GM23248 (cell line): ENCODE data around the gene RTL10. TPM values are rescaled to one million over a fixed set of nuclear protein-coding genes. Genes with fewer than 3 reads are reported as not detected.

Experiments used
- DNase-seq: peaks from one replicate; pipeline ENCODE4 v3.0.0-alpha.2; 2015
- H2AFZ ChIP-seq: fragments of 200-600 bp; sonication (generic); 2 replicates; pipeline ENCODE4 v1.6.1; 2016; ENCODE audit warnings: antibody characterized with exemption
- H3F3A ChIP-seq: fragments of 200-600 bp; sonication (generic); 2 replicates; pipeline ENCODE4 v1.6.1; 2016; ENCODE audit warnings: mild to moderate bottlenecking, antibody characterized with exemption, mixed run types; ENCODE audit not compliant: insufficient read depth
- H3K27ac ChIP-seq: fragments of 200-600 bp; sonication (generic); 2 replicates; pipeline ENCODE4 v1.5.1; 2016; ENCODE audit warnings: mild to moderate bottlenecking
- H3K27me3 ChIP-seq: fragments of 200-600 bp; sonication (generic); replicated peaks from 2 replicates; pipeline ENCODE4 v1.6.1; 2016; ENCODE audit warnings: mild to moderate bottlenecking; ENCODE audit not compliant: insufficient read depth
- H3K36me3 ChIP-seq: fragments of 200-600 bp; sonication (generic); 2 replicates; pipeline ENCODE4 v1.6.1; 2016; ENCODE audit warnings: low read depth, mild to moderate bottlenecking
- H3K4me1 ChIP-seq: fragments of 200-600 bp; sonication (generic); 2 replicates; pipeline ENCODE4 v1.6.1; 2016; ENCODE audit warnings: mild to moderate bottlenecking; ENCODE audit not compliant: insufficient read depth
- H3K4me2 ChIP-seq: fragments of 200-600 bp; sonication (generic); one replicate; pipeline ENCODE4 v1.6.1; 2016; ENCODE audit warnings: mild to moderate bottlenecking; ENCODE audit not compliant: unreplicated experiment
- H3K4me3 ChIP-seq: fragments of 200-600 bp; sonication (generic); 2 replicates; pipeline ENCODE4 v1.5.1; 2016; ENCODE audit warnings: mild to moderate bottlenecking
- H3K79me2 ChIP-seq: fragments of 200-600 bp; sonication (generic); 2 replicates; pipeline ENCODE4 v1.6.1; 2016; ENCODE audit warnings: mild to moderate bottlenecking; ENCODE audit not compliant: insufficient read depth
- H3K9ac ChIP-seq: fragments of 200-600 bp; sonication (generic); 2 replicates; pipeline ENCODE4 v1.6.1; 2016; ENCODE audit warnings: mild to moderate bottlenecking
- H3K9me2 ChIP-seq: fragments of 200-600 bp; sonication (generic); 2 replicates; pipeline ENCODE4 v1.6.1; 2016; ENCODE audit warnings: mixed run types, mild to moderate bottlenecking, moderate library complexity; ENCODE audit not compliant: insufficient read depth
- H3K9me3 ChIP-seq: fragments of 200-600 bp; sonication (generic); one replicate; pipeline ENCODE4 v1.6.1; 2017; ENCODE audit warnings: low read depth
- H4K20me1 ChIP-seq: fragments of 200-600 bp; sonication (generic); 2 replicates; pipeline ENCODE4 v1.6.0; 2016; ENCODE audit not compliant: insufficient read depth
- EZH2 ChIP-seq: fragments of 200-600 bp; sonication (generic); IDR thresholded peaks from 2 replicates; pipeline ENCODE4 v1.6.1; 2018; ENCODE audit warnings: antibody characterized with exemption, mild to moderate bottlenecking; ENCODE audit not compliant: insufficient read depth, poor library complexity, severe bottlenecking
- EZH2phosphoT487 ChIP-seq: fragments of 200-600 bp; sonication (generic); IDR thresholded peaks from 2 replicates; pipeline ENCODE4 v1.6.1; 2018; ENCODE audit warnings: antibody characterized with exemption, moderate library complexity, mild to moderate bottlenecking, low read depth; ENCODE audit not compliant: insufficient read depth
- WGBS, 2 experiments: methylation state at CpG; one replicate each; pipeline ENCODE4 v1.1.6; 2015 to 2017; ENCODE audit warnings: low lambda C conversion rate in 2 of 2, low coverage in 1 of 2; ENCODE audit errors: missing lambda C conversion rate in 2 of 2; 5-methylcytosine and 5-hydroxymethylcytosine counted together
- in situ Hi-C: fragments of 300-500 bp; cut with MboI; formaldehyde crosslinking; loops from 2 replicates; pipeline ENCODE4 v1.15.0; 2020
- polyA plus RNA-seq: library from polyadenylated mRNA; unstranded; fragments of >200 nt; fragmentation: Nextera tagmentation; extraction: Ambion mirVana; gene quantifications from 2 replicates; pipeline ENCODE4 v1.2.1, GENCODE V29; 2016
- total RNA-seq: library from RNA; depleted of rRNA; stranded (reverse); fragments of >200 nt; shearing (Covaris generic); gene quantifications from 2 replicates; pipeline ENCODE4 v1.2.3, GENCODE V29; 2014

RTL10 gene
- total and polyA plus RNA-seq, 2 experiments from 2014 or later, result 14.2 to 23.8 TPM

DNA sequence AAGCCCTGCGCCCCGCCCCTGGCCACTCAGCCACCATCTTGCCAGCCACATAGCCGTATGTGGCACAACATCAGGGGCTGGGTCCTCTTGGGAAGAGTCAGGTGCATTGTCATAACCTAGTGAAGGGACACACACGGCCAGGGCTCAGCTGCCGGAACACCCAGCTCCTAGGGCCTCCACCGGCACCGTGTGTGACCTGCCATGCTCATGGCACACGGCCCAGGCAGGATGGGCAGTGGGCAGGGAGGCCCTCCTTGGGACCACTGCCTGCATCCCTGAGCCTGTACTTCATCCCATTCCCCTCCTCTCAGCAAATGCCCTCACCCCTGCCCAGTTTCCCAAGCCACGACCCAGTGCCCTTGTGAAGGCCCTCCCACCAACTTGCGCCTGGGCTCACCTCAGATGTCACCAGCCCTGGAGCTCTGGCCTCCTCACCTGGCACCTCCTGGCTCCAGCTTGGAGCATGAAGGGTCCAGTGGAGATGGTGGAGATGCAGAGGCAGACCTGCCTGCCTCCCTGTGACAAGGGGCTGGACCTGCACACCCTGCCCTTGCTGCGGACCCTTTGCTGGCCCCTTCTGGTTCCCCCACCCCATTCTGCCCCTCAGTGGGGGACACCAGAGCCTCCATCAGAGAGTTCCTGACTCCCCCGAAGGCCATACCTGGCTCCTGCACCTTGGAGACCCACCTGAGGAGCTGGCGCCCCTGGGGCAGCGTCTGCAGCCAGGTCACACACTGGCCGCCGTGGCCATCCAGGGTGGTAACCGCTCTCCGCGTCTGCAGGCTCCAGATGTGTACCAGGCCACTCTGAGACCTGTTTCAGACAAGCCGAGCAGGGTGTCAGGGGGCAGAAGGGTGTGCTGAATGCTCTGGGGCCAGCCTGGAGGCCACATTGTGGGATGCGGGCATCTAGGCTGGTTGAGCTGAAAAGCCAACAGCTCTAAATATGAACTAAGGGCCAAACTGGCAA lies 34.5 kb downstream of the RTL10 start:
- in situ Hi-C loops, result no loop called here
- H2AFZ ChIP-seq, result no peak overlapping the region
- H3F3A ChIP-seq, result no peaks in the 10 kb centered on the region
- 0 out of 2 replicates have a peak, but pooled peaks cover under 1% of the 10 kb centered on the region for H3K79me2 ChIP-seq
- H3K4me3 ChIP-seq, result no peak overlapping the region
- WGBS, 2 experiments, result 93 to 95% methylated on average over 20 to 21 of the region's 21 CpGs
- H3K27me3 ChIP-seq, result no peaks in the 10 kb centered on the region
- no peaks in the 10 kb centered on the region for H3K36me3 ChIP-seq
- no peak for DNase-seq
- no peak overlapping the region for H3K27ac ChIP-seq
- no peaks in the 10 kb centered on the region for H3K9me2 ChIP-seq
- H4K20me1 ChIP-seq, result no peaks in the 10 kb centered on the region
- H3K4me1 ChIP-seq, result no peaks in the 10 kb centered on the region
- H3K4me2 ChIP-seq, result no peak overlapping the region
- no peaks in the 10 kb centered on the region for H3K9me3 ChIP-seq
- H3K9ac ChIP-seq, result no peak overlapping the region
- TF ChIP-seq EZH2 (no peak), EZH2phosphoT487 (no peak)

DNA sequence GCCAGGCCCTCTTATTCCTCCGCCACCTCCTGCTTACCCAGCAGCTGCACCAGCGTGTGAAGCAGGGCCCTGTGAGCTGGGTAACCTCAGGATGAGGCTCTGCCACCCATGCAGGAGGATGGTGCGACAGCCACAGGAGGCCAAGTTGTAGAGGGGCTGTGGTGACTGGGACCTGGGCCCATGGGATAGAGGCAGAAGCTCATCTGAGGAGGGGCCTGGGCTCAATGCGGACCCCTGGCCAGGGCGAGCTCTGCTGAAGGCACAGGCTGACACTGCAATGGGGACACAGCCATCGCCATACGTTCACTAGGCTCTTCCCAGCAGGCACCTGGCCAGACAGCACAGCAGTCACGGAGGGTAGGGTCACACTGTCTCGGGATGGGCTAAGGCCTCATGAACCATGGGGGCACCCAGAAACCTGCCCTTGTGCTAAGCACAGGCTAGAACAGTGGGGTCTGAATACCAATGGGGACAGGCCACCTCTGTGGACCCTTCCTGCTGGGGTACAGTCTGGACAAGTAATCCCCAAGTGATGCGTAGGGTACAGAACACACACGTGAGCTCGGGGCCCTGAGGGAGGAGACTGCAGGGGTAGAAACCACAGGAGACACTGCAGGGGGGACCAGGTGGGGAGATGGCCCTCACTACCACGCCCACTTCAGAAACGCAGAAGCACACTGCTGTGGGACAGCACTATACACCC lies 35.3 kb downstream of the RTL10 start:
- TF ChIP-seq EZH2phosphoT487, result no peak
- TF ChIP-seq EZH2, result no peak
- H3K27me3 ChIP-seq, result no peaks in the 10 kb centered on the region
- H4K20me1 ChIP-seq, result no peaks in the 10 kb centered on the region
- no peaks in the 10 kb centered on the region for H3K9me3 ChIP-seq
- no peak overlapping the region for H3K4me2 ChIP-seq
- no peak for DNase-seq
- in situ Hi-C loops, result no loop called here
- no peaks in the 10 kb centered on the region for H3K79me2 ChIP-seq
- no peak overlapping the region for H2AFZ ChIP-seq
- H3K4me3 ChIP-seq, result no peak overlapping the region
- H3K36me3 ChIP-seq, result no peaks in the 10 kb centered on the region
- H3K4me1 ChIP-seq, result no peaks in the 10 kb centered on the region
- no peak overlapping the region for H3K9ac ChIP-seq
- no peaks in the 10 kb centered on the region for H3F3A ChIP-seq
- 92 to 95% methylated on average over 14 of the region's 14 CpGs for WGBS, 2 experiments
- H3K27ac ChIP-seq, result no peak overlapping the region
- H3K9me2 ChIP-seq, result no peaks in the 10 kb centered on the region

DNA sequence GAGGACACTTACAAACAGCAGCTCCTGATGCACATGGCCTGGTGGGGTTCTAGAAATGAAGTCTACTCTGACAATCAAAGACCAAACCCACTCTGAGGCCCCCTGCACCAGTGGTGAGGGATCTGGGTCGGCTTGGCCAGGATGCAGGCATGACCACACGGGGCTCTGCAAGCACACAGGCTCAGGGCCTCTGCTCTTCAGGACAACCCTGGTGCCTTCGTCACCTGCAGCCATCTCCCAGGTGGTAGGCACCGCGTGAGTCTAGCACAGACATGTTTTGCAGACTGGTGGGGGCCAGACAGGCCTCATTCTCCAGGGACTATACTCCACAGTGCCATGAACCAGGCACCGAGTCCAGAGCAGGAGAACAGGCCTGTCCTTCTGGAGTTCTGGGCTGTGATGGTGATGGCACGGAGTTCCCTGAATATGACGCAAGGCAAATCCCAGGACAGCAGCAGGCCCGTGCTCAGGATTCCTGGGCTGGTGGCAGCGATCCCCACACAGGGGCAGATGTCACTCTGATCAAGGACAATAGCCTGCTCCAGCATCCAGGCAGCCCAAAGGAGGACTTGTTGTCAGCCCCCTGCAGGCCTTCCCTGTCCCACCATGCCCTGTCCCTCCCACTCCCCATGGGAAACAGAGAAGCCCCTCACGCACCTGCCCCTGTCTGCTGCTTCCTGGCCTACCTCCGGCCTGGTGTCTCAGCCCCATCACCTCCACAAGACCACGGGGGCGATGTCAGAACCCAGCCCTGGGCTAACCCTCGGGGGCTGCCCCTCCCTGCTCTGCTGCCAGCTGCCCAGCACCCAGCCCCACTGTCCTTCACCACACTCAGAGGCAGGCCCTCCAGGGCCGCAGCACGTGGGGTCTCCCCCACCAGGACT lies 36.1 kb downstream of the RTL10 start:
- H3K27me3 ChIP-seq, result no peaks in the 10 kb centered on the region
- in situ Hi-C loops, result no loop called here
- no peak overlapping the region for H3K9ac ChIP-seq
- no peak for DNase-seq
- WGBS, 2 experiments, result 92 to 95% methylated on average over 17 of the region's 17 CpGs
- no peaks in the 10 kb centered on the region for H3K9me2 ChIP-seq
- H3K4me2 ChIP-seq, result no peak overlapping the region
- H3K4me1 ChIP-seq, result no peaks in the 10 kb centered on the region
- H3K9me3 ChIP-seq, result no peaks in the 10 kb centered on the region
- H3F3A ChIP-seq, result no peaks in the 10 kb centered on the region
- H3K36me3 ChIP-seq, result no peaks in the 10 kb centered on the region
- H3K27ac ChIP-seq, result no peak overlapping the region
- no peak overlapping the region for H2AFZ ChIP-seq
- no peak for TF ChIP-seq EZH2phosphoT487
- TF ChIP-seq EZH2, result no peak
- no peaks in the 10 kb centered on the region for H3K79me2 ChIP-seq
- H3K4me3 ChIP-seq, result no peak overlapping the region
- no peaks in the 10 kb centered on the region for H4K20me1 ChIP-seq
